HG03520 (cell line): ENCODE measurements around the gene PPP5C.
"Not testable (repeated sequence)": the region's sequence is repeated elsewhere in the genome, so short reads cannot be mapped to it uniquely, and the experiment has no call there.

ENCODE experiments used
- ATAC-seq: cut with Tn5 transposase; IDR thresholded peaks from one replicate; pipeline ENCODE4 v1.9.1; 2021; ENCODE audit warnings: mild to moderate bottlenecking, moderate library complexity; ENCODE audit not compliant: unreplicated experiment

The PPP5C gene

DNA sequence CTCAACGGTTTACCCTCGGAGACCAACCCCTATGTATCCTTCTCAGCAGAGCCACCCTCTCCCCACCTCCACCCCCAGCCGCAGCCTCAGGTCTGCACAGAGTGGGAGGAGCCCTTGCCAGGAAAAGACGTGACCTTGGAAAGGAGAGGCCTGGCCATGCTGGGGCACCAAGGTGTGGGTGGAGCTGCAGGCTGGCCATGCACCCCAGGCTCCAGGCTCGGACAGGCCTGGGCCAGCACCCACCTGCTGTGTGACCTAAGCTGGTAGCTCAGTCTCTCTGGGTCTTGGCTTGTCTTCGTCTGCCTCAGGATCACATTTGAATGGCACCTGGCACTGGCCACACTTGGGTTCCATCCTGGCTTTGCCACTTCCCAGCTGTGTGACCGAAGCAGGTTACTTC lies 37.0 kb downstream of the PPP5C start:
- no peak for ATAC-seq

DNA sequence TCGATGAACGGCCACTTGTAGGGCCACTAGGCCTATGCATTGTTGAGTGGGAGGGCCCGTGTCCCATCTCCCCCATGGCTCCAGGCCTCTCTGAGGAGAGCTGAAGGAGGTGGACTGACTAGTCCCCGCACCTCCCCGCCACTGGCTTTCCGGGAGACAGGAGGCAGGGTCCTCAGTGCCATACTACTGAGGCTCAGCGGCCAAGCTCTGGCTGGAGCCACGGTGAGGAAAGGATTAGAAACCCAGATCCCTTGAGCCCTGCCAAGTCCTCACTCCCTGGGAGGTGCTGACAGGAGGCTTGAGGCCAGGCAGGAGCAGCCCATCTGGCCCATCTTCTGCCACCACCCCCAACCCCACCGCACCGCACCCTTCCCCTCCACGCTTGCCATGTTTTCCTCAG lies 37.5 kb downstream of the PPP5C start:
- ATAC-seq = no peak

DNA sequence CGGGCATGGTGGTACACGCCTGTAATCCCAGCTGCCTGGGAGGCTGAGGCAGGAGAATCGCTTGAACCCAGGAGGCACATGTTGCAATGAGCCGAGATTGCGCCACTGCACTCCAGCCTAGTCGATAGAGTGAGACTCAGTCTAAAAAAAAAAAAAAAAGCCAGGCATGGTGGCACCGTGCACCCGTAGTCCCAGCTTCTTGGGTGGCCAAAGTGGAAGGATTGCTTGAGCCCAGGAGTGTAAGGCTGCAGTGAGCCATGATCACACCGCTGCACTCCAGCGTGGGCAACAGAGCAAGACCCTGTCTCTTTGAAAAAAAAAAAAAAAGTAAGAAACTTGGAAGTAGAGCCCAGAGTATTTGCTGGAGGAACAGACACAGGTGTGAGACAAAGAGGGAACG lies 38.7 kb downstream of the PPP5C start:
- no peak for ATAC-seq

DNA sequence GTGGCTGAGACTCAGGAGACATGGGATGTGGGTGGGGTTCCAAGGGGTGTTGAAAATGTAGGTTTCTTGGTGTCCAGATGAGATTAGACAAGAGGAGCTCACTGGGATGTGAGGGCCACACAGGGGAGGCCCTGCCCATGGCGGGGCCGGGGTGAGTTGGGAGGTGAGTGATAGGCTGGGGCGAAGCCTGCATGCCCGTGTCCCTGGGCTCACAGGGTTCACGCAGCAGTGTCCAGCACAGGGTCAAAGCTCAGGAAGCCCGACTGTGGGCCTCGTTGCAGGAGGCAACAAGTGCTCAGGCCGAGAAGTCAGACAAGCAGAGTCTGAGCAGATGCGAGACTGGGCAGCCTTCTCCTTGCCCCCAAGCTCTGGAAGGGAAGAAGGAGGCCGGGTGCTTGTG lies 39.3 kb downstream of the PPP5C start:
- no peak for ATAC-seq

DNA sequence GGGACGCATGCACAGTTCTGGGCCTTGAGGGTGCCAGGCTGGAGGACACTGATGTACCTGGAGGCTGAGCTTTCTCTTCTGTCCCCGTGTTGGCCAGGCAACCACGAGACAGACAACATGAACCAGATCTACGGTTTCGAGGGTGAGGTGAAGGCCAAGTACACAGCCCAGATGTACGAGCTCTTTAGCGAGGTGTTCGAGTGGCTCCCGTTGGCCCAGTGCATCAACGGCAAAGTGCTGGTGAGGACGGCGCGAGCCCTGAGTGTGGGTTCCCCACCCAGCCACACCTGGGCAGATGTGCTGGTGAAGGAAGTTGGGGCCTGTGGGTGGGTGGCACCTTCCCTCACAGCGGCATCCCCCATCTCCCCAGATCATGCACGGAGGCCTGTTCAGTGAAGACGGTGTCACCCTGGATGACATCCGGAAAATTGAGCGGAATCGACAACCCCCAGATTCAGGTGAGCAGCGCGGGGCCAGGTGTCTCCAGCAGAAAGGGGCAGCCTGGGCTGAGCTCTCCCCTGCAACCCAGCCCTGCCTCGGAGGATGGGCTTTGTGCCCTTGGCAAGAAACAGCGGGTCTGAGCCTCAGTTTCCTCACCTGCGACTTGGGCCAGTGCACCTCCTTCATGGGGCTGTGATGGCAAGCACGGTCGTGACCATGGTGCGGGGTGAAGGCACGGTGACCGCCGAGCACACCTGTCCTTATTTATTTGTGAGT lies 40.3 kb downstream of the PPP5C start:
- no peak for ATAC-seq

DNA sequence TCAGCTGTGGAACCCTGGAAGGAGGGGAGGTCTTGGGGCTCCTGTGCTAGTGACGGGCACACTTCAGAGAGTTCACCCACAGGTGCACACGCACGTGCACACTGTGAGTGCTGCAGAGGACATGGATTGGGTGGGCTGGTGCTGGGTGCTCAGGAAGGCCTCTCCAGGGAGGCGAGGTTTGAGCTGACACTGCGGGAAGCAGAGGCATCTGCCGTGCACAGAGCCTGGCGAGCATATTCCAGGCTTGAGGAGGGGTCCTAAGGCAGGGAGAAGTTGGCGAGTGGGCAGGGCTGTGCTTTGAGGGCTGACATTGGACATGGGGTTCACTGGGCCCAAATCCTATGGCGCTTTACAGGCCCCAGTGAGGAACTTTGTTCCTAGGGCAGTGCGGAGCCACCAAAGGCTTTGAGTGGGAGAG lies 40.8 kb downstream of the PPP5C start:
- ATAC-seq = no peak

DNA sequence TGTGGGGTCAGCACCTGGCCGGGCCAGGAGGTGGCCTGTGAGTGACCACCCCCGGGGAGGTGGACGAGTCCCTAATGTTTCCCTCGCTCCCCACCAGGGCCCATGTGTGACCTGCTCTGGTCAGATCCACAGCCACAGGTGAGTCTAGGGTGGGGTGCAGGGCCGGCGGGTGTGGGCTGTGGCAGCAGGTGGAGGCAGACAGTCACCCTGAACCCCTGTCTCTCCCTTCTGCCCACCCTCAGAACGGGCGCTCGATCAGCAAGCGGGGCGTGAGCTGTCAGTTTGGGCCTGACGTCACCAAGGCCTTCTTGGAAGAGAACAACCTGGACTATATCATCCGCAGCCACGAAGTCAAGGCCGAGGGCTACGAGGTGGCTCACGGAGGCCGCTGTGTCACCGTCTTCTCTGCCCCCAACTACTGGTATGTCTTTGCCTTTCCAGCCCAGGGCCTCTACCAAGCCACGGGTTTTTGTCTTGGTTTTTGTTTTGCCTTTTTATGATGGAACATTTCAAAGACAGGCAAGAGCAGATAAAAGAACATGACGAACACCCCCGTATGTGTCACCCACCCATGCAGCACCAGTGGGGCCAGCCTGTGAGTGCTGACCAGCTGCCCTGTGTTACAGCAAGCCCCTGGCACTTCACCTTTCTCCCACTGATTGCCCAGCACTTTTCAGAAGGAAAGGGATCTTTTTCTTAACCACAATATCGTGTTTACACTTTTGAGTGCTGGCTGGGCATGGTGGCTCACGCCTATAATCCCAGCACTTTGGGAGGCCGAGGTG lies 41.6 kb downstream of the PPP5C start:
- no peak for ATAC-seq

DNA sequence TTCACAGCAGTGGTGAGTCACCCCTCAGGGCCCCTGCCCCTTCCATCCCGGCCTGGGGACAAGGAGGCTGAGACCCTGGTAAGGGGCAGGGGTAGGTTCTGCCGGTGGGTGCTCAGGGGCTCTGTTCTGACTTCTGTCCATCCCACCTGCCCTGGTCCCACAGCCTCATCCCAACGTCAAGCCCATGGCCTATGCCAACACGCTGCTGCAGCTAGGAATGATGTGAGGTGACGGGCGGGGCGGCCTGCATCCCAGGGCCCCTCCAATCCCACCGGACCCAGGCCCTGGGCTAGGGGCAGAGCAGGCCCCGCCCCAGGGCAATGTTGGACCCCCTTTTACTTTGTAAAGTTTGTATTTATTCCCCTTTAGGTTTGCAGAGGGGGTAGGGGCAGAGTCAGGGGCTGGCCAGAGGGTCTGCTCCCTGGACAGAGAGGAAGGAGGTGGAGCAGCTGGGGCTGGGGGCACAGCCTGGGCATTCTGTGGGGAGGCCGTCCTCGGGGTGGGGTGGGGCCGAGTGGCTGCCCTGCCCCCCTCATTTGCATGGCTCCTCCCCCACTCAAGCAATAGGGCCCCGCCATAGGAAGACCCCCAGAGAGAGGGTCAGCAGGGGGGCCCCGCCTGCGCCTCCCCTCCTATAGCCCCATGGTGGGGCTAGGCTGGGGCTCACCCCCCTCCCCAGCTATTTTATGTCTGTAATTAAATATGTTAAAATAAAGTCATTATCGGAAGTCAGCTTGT lies 43.4 kb downstream of the PPP5C start:
- no peak for ATAC-seq

DNA sequence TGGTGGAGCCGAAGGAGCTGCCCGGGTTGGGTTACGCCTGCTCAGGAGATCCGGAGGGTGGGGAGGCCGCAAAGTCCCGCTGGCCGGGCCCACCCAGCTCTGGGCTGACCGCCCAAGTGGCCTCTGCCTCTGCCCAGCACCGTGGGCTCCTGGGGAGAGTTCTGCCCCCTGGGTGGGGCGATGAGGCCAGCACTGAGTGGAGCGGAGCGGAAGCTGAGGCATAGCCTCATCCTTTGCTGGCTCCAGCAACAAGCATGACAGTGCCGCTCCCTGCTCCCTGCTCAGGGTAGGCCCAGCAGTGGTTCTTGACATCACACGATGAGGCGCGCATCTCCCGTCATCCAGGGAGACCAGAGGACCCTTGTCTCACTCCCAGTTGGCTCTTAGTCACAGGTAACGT lies 44.0 kb downstream of the PPP5C start:
- no peak for ATAC-seq

DNA sequence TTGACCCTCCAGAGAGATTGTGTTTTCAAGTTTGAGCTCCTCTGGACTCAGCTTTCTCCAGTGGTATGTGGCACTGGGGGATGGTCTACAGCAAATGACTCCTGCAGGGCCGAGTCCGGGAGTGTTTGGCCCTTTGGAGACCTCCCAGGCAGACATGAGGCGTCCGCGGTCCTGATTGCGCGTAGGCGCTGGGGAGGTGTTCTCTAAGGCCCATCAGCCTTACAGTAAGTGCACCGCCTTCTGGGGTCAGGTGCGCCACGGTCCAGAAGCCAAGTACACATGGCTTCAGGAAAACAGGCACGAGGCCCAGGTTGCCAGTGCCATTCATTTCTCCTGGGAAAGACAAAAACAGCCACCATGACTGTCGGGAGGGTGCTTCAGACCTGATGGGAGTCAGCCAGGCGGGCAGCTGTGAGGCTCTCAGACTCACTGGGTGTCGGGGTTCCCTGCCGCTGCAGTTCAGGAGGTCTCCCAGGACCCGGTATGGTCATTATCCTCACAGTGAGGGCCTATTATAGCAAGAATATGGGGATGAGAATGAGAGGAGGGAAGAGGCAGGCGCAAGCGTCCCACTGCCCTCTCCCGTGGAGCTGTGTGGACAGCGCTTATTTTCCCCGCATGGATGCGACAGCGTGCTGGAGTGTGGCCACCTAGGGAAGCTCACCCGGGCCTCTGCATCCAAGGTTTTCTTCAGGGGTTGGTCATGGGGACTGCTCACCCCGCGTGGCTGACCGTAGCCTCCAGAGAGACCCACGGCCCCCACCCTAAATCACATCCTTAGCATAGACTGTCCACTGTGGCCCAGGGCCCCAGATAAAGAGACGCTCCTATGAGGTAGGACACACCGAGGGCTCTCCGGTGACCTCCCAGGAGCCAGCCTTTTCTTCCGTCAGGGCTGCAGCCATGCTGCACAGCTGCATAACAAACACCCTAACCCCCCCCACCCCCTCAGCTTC lies 44.7 kb downstream of the PPP5C start:
- ATAC-seq = no peak

DNA sequence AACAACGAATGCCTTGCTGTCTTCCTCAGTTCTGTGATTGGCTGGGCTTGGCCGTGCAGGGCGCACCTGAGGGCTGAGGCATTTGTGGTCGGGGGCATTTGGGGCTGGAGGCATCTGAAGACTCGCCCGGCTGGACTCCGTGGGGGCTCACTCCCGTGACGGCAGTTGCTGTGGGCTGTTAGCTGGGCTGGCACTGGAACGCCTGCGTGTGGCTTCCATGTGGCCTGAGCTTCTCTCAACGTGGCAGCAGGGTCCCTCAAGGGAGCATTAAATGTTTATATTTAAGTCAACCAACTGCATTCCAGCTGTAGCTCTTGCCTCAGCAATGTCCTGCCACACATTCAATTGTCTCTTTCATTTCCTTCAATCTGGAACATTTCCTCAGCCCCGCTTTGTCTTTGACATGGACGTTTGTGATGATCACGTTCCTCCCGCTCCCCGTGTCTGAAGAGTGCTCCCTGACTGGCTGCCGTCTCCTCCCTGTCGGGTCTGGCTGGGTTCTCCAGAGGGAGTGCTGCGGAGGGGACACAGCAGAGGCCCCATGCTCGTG lies 45.4 kb downstream of the PPP5C start:
- ATAC-seq = no peak

DNA sequence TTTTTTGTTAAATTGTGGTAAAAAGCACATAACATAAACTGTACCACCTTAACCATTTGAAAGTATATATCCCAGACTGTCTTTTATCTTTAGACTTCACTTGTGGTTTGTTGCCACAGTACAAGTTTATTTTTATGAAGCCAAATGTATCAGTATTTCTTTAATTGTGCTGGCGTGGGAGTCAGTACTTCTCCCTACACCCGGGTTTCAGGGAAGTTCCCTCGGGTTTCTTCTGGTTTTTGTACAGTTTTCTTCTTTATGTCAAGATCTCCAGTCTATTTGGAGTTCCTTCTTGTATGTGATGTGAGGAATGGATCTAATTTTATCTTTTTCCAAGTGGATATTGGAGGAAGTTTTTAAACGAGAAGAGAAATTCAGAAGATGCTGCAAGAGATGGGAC lies 46.0 kb downstream of the PPP5C start:
- ATAC-seq = no peak

DNA sequence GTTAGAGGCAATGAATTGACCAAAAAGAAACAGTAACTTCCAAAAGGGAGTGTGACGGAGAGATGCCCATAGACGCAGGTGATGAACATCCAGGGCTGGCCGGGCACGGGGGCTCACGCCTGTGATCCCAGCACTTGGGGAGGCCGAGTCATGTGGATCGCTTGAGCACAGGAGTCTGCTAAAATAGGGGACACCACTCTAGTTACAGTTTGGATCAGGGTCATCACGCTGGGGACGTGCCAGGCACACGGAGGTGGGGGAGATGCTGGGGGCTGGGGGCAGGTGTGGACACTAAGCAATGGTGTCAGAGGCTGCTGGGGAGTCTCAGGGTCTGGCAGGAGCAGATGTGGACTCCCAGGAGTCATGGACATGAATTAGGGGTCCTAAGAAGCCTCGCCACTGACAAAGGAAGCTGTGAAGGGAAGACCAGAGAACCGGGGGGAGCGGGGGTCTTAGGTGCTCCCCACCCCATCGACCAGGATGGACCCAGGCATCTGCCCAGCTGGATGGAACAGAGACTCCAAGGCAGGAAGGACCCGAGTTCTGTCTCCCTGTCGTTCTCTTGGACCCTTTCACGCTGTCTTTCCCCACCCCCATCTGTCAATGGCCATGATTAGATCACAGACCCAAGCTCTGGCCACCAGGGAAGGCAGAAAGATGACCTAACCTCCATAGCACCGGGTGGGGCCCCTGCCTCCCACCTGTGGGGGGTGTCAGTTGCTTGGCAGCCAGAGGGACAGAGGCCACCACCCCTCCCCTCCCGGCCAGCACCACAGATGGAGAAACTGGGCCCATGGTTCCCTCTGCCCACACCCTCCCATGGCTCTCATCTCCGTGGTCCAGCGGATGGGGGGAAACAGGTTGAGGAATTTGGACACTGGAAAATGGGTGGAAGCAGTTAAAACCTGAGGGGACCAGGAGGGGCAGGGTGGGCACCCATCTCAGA lies 46.8 kb downstream of the PPP5C start:
- ATAC-seq = no peak

DNA sequence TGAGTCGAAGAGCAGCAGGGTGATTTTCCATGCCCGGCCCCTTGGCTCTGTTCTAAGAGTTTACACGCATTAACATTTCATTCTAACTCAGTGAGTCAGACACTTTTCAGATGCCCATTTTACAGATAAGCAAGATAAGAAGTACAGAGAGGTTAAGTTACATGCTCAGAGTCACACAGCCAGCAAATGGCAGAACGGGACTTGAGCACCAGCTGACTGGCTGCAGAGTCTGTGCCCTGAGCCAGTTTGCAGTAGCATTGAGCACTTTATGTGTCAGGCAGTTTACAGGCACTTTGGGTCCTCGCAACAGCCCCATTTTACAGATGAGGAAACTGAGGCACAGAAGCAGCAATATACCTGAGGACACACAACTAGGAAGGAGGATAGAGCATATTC lies 47.5 kb downstream of the PPP5C start:
- ATAC-seq = no peak

DNA sequence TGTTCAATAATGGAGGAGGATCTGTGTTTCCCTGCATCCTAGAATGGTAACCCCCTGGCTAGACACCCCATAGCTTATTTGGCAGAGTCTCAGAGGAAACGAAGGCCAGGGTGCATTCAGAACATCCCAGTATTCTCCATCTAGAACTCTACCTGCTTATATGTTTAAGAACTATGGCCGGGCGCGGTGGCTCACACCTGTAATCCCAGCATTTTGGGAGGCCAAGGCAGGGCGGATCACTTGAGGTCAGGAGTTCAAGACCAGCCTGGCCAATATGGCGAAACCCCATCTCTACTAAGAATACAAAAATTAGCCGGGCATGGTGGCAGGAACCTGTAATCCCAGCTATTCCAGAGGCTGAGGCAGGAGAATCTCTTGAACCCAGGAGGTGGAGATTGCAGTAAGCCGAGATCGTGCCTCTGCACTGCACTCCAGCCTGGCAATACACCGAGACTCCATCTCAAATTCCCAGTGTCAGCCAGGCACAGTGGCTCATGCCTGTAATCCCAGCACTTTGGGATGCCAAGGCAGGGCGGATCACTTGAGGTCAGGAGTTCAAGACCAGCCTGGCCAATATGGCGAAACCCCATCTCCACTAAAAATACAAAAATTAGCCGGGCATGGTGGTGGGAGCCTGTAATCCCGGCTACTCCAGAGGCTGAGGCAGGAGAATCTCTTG lies 51.1 kb downstream of the PPP5C start:
- ATAC-seq = not testable (repeated sequence)

DNA sequence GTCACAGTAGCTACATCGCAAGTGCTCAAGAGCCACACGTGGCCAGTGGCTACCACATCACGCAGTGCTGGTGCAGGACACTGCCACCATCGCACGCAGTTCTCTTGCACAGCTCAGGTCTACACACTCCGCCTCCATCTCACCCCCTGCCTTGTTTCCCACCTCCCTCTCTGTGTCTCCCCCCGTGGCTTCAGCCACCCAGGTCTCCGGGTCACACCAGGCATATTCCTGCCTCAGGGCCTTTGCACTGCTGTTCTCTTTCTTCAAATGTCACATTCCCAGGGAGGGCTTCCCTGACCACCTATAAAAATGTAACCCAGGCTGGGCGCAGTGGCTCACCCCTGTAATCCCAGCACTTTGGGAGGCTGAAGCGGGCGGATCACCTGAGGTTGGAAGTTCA lies 55.8 kb downstream of the PPP5C start:
- ATAC-seq = no peak

DNA sequence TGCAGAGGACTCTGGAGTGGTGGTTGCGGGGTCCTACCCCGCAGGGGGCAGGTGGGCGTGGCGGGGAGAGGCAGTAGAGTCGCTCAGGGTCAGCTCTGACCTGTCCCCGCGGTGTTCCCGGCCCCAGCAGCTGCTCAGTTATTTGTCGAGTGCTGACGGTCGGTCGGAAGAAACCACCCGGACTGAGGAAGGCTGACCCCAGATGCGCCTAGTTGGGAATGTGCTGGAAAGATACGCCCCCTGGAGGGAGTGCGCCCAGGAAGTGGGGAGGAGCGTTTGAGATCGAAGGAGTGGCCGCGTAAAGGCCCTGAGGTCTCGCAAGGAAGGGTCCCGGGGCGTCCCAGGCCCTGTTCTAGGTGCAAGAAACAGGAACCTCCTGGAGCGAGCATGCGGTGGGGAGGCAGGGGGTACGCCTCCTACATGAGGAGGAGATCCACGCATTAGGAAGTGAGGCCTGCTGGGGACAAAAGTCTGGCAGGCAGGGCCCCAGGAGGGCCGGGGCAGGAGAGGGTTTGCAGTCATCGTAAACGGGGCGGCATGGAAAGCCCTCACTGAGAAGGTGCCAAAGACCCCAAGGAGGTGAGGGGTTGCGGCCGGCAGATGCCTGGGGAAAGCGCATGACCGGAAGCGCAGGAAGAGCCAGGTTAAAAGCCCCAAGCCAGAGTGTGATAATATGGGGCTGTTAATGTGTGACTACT lies 57.3 kb downstream of the PPP5C start:
- ATAC-seq = no peak
